OCI-LY7 (cell line): ENCODE results near the gene MED14.

ENCODE experiments used
- CTCF ChIP-seq: fragments of 200-600 bp; sonication (generic); conservative IDR thresholded peaks from 2 replicates; pipeline ENCODE4 v1.5.1; 2014; ENCODE audit warnings: mild to moderate bottlenecking, antibody characterized with exemption, low read length, moderate library complexity, mixed read lengths
- EZH2phosphoT487 ChIP-seq: fragments of 200-600 bp; sonication (generic); IDR thresholded peaks from 2 replicates; pipeline ENCODE4 v1.6.1; 2018; ENCODE audit warnings: low read depth, borderline replicate concordance, mild to moderate bottlenecking, mixed run types, antibody characterized with exemption, low read length, moderate library complexity, mixed read lengths

DNA sequence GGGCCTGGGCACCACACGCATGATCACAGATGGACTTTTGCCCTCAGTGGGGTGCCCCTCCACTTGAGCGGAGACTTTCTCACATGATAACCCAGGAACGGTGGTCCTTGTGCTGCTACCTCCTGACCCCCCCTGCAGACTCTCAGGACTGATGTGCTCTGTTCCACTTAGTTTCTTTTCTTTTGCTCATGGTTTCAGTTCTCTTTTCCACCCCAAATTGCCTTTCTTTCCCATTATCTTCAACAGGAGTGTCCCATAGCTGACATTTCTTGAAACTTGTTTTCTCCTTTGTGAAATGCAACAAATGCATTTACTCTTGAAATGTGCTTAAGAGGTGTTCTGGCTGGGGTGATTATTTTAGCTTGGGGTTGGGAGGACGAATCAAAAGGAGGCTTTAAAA, 103.1 kb downstream of the MED14 start:
- TF ChIP-seq CTCF (no peak), EZH2phosphoT487 (no peak)
